Measurements from ENCODE around the gene RBM15B. TPM values are rescaled to one million over a fixed set of nuclear protein-coding genes. Genes with fewer than 3 reads are reported as not detected.

RBM15B gene
- total and polyA plus RNA-seq, 9 of the 15 experiments (the other 6 are each of a cell fraction or from before 2014, with no cell fraction given), result 1.8 to 21.0 (median 10.5) TPM

GRCh38 chr3:51391075-51391565 is at the start of gene RBM15B (continued):
- TF ChIP-seq ZNF507 (tag; conservative IDR thresholded peaks at IDR 0.05), result no peak
- TF ChIP-seq JUNB (CRISPR knock-in tag; conservative IDR thresholded peaks at IDR 0.05), result no peak
- TF ChIP-seq SMARCA4 (IDR thresholded peaks at IDR 0.05), result no peak
- no peak for TF ChIP-seq ZNF551 (CRISPR knock-in tag; IDR thresholded peaks at IDR 0.05)
- TF ChIP-seq CCNT2 (IDR thresholded peaks at IDR 0.05; ENCODE audit: borderline replicate concordance, extremely low read depth, insufficient read length, low read depth, low read length), result peak; percentile 78
- TF ChIP-seq THRB (CRISPR knock-in tag; conservative IDR thresholded peaks at IDR 0.05), result no peak
- TF ChIP-seq BRD4 (IDR thresholded peaks at IDR 0.05), result no peak
- TF ChIP-seq SPI1 (IDR thresholded peaks at IDR 0.05; ENCODE audit: borderline replicate concordance, low read depth, low read length), result no peak
- TF ChIP-seq NBN (IDR thresholded peaks at IDR 0.05; ENCODE audit: low read depth), result no peak
- TF ChIP-seq CXXC5 (CRISPR knock-in tag; IDR thresholded peaks at IDR 0.05), result peak; percentile 88
- 0 out of 2 replicates have a peak, but pooled peaks have one; percentile 27 for TF ChIP-seq GTF2E2 (tag; IDR thresholded peaks at IDR 0.05)
- TF ChIP-seq SIX5 (IDR thresholded peaks at IDR 0.05; ENCODE audit: borderline replicate concordance in 1 of 2, insufficient read depth in 1 of 2, low read depth in 1 of 2, low read length in 2 of 2), result no peak
- peak; percentile 56 for TF ChIP-seq GABPB1 (CRISPR knock-in tag; IDR thresholded peaks at IDR 0.05)
- TF ChIP-seq FOXK1 (CRISPR knock-in tag; IDR thresholded peaks at IDR 0.05; ENCODE audit: borderline replicate concordance), result no peak
- TF ChIP-seq ZNF764 (CRISPR knock-in tag; IDR thresholded peaks at IDR 0.05; ENCODE audit: low read depth), result no peak
- TF ChIP-seq NCOA1 (IDR thresholded peaks at IDR 0.05; ENCODE audit: low read depth), result no peak
- TF ChIP-seq SMARCE1 (IDR thresholded peaks at IDR 0.05), result no peak
- no peak for TF ChIP-seq DPF2 (IDR thresholded peaks at IDR 0.05)
- peak; percentile 57 for TF ChIP-seq FIP1L1 (IDR thresholded peaks at IDR 0.05; ENCODE audit: low read depth, low read length, poor library complexity, severe bottlenecking)
- no peak for TF ChIP-seq CREBBP (IDR thresholded peaks at IDR 0.05; ENCODE audit: low read depth, low read length)
- peak; percentile 94 for TF ChIP-seq USF2 (CRISPR knock-in tag; IDR thresholded peaks at IDR 0.05)
- TF ChIP-seq HSF4 (CRISPR knock-in tag; IDR thresholded peaks at IDR 0.05; ENCODE audit: borderline replicate concordance), result no peak
- TF ChIP-seq SMARCA5 (IDR thresholded peaks at IDR 0.05), result no peak
- no peak for TF ChIP-seq ZNF12 (CRISPR knock-in tag; IDR thresholded peaks at IDR 0.05)
- no peak for TF ChIP-seq HOXB6 (CRISPR knock-in tag; IDR thresholded peaks at IDR 0.05; ENCODE audit: borderline replicate concordance)
- TF ChIP-seq SREBF1 (IDR thresholded peaks at IDR 0.05; ENCODE audit: borderline replicate concordance, low read depth, low read length), result no peak
- TF ChIP-seq CHD4 (IDR thresholded peaks at IDR 0.05; ENCODE audit: insufficient read depth, insufficient replicate concordance, low read depth, low read length, poor library complexity, severe bottlenecking), result no peak
- no peak for TF ChIP-seq HNRNPUL1 (IDR thresholded peaks at IDR 0.05; ENCODE audit: low read length)
- no peak for TF ChIP-seq ZNF184 (CRISPR knock-in tag; IDR thresholded peaks at IDR 0.05)
- no peak for TF ChIP-seq ZNF134 (CRISPR knock-in tag; conservative IDR thresholded peaks at IDR 0.05)
- no peak for TF ChIP-seq ZNF668 (CRISPR knock-in tag; IDR thresholded peaks at IDR 0.05)
- no peak for TF ChIP-seq ZNF696 (CRISPR knock-in tag; conservative IDR thresholded peaks at IDR 0.05)

Measured in K562 (cell line).